Hepatocyte (in vitro differentiated cells): ENCODE results near the gene MRPL44. TPM values are rescaled to one million over a fixed set of nuclear protein-coding genes. Genes with fewer than 3 reads are reported as not detected.

Experiments
- DNase-seq: peaks from one replicate; pipeline ENCODE4 v3.0.0-alpha.2; 2016; ENCODE audit warnings: low spot score
- H2AFZ ChIP-seq: fragments of 200-600 bp; sonication (generic); 2 replicates; pipeline ENCODE4 v1.6.0; 2016; ENCODE audit warnings: antibody characterized with exemption, mild to moderate bottlenecking
- H3K27ac ChIP-seq: fragments of 200-600 bp; sonication (generic); 2 replicates; pipeline ENCODE4 v1.5.1; 2016; ENCODE audit warnings: mild to moderate bottlenecking
- H3K27me3 ChIP-seq: fragments of 200-600 bp; sonication (generic); 2 replicates; pipeline ENCODE4 v1.6.1; 2016
- H3K36me3 ChIP-seq: fragments of 200-600 bp; sonication (generic); replicated peaks from 2 replicates; pipeline ENCODE4 v1.5.1; 2016; ENCODE audit warnings: low read depth; ENCODE audit not compliant: insufficient read depth
- H3K4me1 ChIP-seq: fragments of 200-600 bp; sonication (generic); 2 replicates; pipeline ENCODE4 v1.5.1; 2016; ENCODE audit warnings: mild to moderate bottlenecking, moderate library complexity; ENCODE audit not compliant: insufficient read depth
- H3K4me2 ChIP-seq: fragments of 200-600 bp; sonication (generic); 2 replicates; pipeline ENCODE4 v1.6.0; 2016
- H3K4me3 ChIP-seq: fragments of 200-600 bp; sonication (generic); 2 replicates; pipeline ENCODE4 v1.5.1; 2016; ENCODE audit warnings: mild to moderate bottlenecking
- H3K79me2 ChIP-seq: fragments of 200-600 bp; sonication (generic); 2 replicates; pipeline ENCODE4 v1.6.0; 2017; ENCODE audit warnings: mild to moderate bottlenecking
- H3K9me2 ChIP-seq: fragments of 200-600 bp; sonication (generic); replicated peaks from 2 replicates; pipeline ENCODE4 v1.6.0; 2017; ENCODE audit warnings: mild to moderate bottlenecking; ENCODE audit not compliant: insufficient read depth
- H3K9me3 ChIP-seq: fragments of 200-600 bp; sonication (generic); 2 replicates; pipeline ENCODE4 v1.5.1; 2016; ENCODE audit warnings: low read depth, mild to moderate bottlenecking
- H4K20me1 ChIP-seq: fragments of 200-600 bp; sonication (generic); 2 replicates; pipeline ENCODE4 v1.6.0; 2016; ENCODE audit warnings: mild to moderate bottlenecking; ENCODE audit not compliant: insufficient read depth, poor library complexity, severe bottlenecking
- EZH2 ChIP-seq: fragments of 200-600 bp; sonication (generic); IDR thresholded peaks from 2 replicates; pipeline ENCODE4 v1.6.1; 2016; ENCODE audit warnings: antibody characterized with exemption, mild to moderate bottlenecking, borderline replicate concordance
- EZH2phosphoT487 ChIP-seq: fragments of 200-600 bp; sonication (generic); IDR thresholded peaks from one replicate; pipeline ENCODE4 v1.6.1; 2018; ENCODE audit warnings: antibody characterized with exemption, mild to moderate bottlenecking, low read depth, moderate library complexity; ENCODE audit not compliant: unreplicated experiment, severe bottlenecking
- WGBS: methylation state at CpG from one replicate; pipeline ENCODE4 v1.1.6; 2016; ENCODE audit warnings: low lambda C conversion rate; ENCODE audit errors: missing lambda C conversion rate; 5-methylcytosine and 5-hydroxymethylcytosine counted together
- polyA plus RNA-seq: library from polyadenylated mRNA; unstranded; fragments of >200 nt; fragmentation: Nextera tagmentation; extraction: Ambion mirVana; gene quantifications from 2 replicates; pipeline ENCODE4 v1.2.1, GENCODE V29; 2016
- total RNA-seq: library from RNA; depleted of rRNA; stranded (reverse); fragments of >200 nt; gene quantifications from 2 replicates; pipeline ENCODE4 v1.2.3, GENCODE V29; 2014
- TF ChIP-seq, protein P1 (sequence below): fragments of 200-600 bp; sonication (generic); IDR thresholded peaks from 2 replicates; pipeline ENCODE4 v1.5.1; 2016; ENCODE audit warnings: antibody characterized with exemption, mild to moderate bottlenecking; ENCODE audit not compliant: poor library complexity

Gene MRPL44
- total and polyA plus RNA-seq, 2 experiments from 2014 or later, result 29.0 to 46.5 TPM

DNA sequence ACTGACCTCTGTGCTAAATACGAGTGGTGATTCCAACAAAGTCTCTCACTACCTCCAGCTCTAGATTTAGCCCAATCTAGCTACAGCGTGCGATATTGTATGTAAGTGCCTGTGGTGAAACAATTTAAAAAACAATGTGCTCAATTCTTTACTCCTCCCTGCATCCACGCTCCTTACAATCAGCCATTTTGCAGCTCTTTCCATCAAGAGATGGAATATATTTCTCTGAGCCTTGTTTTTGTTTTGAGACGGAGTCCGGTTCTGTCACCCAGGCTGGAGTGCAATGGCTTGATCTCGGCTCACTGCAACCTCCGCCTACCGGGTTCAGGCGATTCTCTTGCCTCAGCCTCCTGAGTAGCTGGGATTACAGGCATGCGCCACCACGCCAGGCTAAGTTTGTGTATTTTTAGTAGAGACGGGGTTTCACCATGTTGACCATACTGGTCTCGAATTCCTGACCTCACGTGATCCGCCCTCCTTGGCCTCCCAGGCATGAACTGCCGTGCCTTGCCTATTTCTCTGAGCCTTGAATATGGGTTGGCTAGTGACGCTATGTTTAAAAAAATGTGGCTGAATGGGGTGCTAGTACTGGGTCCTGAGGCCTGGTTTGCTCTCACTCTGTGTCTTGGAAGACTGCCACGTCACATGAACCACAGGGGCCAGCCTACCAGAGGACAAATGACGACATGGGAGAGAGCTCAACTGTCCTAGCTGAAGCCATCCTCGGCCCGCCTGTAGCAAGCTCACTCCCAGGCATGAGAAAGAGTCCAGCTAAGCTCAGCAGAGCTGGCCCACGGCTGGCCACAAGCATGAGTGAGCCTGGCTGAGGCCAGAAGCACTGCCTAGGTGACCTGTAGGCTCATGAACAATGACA lies 26.9 kb upstream of the MRPL44 start:
- no peaks in the 10 kb centered on the region for H3K36me3 ChIP-seq
- no peaks in the 10 kb centered on the region for H3K9me3 ChIP-seq
- no peaks in the 10 kb centered on the region for H3K27me3 ChIP-seq
- peaks cover 88% of the 10 kb centered on the region for H3K79me2 ChIP-seq
- peak overlapping the region; percentile 57 for H3K27ac ChIP-seq
- peaks cover 42% of the 10 kb centered on the region for H4K20me1 ChIP-seq
- no peaks in the 10 kb centered on the region for H3K9me2 ChIP-seq
- TF ChIP-seq EZH2phosphoT487, result no peak
- TF ChIP-seq, protein P1, sequence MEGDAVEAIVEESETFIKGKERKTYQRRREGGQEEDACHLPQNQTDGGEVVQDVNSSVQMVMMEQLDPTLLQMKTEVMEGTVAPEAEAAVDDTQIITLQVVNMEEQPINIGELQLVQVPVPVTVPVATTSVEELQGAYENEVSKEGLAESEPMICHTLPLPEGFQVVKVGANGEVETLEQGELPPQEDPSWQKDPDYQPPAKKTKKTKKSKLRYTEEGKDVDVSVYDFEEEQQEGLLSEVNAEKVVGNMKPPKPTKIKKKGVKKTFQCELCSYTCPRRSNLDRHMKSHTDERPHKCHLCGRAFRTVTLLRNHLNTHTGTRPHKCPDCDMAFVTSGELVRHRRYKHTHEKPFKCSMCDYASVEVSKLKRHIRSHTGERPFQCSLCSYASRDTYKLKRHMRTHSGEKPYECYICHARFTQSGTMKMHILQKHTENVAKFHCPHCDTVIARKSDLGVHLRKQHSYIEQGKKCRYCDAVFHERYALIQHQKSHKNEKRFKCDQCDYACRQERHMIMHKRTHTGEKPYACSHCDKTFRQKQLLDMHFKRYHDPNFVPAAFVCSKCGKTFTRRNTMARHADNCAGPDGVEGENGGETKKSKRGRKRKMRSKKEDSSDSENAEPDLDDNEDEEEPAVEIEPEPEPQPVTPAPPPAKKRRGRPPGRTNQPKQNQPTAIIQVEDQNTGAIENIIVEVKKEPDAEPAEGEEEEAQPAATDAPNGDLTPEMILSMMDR, result no peak
- TF ChIP-seq EZH2, result no peak
- 75% methylated on average over 23 of the region's 23 CpGs for WGBS
- peak overlapping the region; percentile 43 for H3K4me2 ChIP-seq
- H2AFZ ChIP-seq, result no peak overlapping the region
- peak; percentile 54 for DNase-seq
- H3K4me3 ChIP-seq, result no peak overlapping the region
- peaks cover 14% of the 10 kb centered on the region for H3K4me1 ChIP-seq

DNA sequence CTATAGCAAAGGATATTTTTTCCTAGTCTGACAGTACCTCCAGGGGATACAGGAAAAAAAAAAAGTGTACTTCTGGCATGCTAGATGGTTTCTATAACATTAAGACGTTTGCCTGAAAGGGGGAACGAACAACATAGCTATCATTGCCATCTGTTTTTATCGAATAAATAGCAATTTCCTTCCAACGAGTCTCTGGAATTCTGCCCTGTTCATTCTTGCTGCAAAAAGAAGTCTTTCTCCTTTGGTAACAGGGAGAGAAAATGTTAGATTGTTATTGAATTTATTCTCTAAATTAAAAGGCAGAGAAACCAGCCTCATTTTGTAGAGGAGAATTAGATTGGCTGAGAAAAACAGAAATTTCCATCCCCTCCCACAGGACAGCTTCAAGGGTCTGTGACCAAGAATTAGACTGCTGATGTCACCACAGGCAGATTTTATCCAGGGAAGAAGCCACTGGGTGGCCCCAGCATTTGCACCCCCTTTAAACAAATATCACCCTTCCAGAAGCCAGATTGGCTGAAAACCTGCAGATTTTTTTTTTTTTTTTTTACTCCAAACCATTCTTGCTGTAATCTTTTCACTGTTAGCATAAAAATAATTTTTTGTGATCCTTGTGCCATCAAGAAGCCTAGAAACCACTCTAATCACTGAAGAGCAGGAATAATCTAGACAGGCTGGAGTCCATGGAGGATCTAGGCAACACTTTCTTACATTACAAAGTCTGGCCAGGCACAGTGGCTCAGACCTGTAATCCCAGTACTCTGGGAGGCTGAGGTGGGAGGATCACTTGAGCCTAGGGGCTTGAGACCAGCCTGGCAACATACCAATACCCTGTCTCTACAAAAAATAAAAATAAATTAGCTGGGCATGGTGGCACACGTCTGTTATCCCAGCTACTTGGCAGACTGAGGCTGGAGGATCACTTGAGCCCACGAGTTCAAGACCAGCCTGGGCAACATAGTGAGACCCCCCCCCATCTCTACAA lies 24.2 kb upstream of the MRPL44 start:
- peaks cover 24% of the 10 kb centered on the region for H3K4me1 ChIP-seq
- TF ChIP-seq EZH2, result no peak
- TF ChIP-seq EZH2phosphoT487, result no peak
- TF ChIP-seq, protein P1, result no peak
- no peaks in the 10 kb centered on the region for H3K9me2 ChIP-seq
- H3K4me2 ChIP-seq, result no peak overlapping the region
- DNase-seq, result no peak
- no peaks in the 10 kb centered on the region for H3K27me3 ChIP-seq
- no peak overlapping the region for H2AFZ ChIP-seq
- WGBS, result 66% methylated on average over 6 of the region's 6 CpGs
- H3K79me2 ChIP-seq, result peaks cover 88% of the 10 kb centered on the region
- no peak overlapping the region for H3K27ac ChIP-seq
- no peak overlapping the region for H3K4me3 ChIP-seq
- peaks cover 58% of the 10 kb centered on the region for H4K20me1 ChIP-seq
- H3K36me3 ChIP-seq, result no peaks in the 10 kb centered on the region
- no peaks in the 10 kb centered on the region for H3K9me3 ChIP-seq

DNA sequence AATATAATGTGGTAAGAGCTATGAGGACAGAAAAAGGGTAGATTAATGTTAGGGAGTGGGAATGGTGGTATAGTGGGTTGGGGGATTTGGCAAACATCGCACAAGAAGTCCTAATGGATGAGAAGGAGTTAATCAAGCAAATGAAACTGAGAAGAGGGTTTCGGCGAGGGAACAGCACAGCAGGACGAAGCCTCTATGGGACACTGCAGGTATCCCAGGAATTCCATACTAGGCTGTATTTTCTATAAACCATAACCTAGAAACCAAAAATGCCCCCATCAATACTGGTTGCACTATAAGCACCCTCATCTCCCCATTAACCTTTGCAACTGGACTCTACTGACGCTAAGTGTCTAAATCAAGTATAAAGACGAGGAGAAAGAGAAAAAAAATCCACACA lies 22.4 kb upstream of the MRPL44 start:
- peaks cover 51% of the 10 kb centered on the region for H4K20me1 ChIP-seq
- H3K4me2 ChIP-seq, result no peak overlapping the region
- H3K9me3 ChIP-seq, result no peaks in the 10 kb centered on the region
- no peak overlapping the region for H2AFZ ChIP-seq
- peaks cover 95% of the 10 kb centered on the region for H3K79me2 ChIP-seq
- no peak overlapping the region for H3K27ac ChIP-seq
- H3K27me3 ChIP-seq, result no peaks in the 10 kb centered on the region
- TF ChIP-seq, protein P1, result no peak
- no peak for TF ChIP-seq EZH2
- no peak for TF ChIP-seq EZH2phosphoT487
- H3K9me2 ChIP-seq, result no peaks in the 10 kb centered on the region
- DNase-seq, result no peak
- H3K4me3 ChIP-seq, result no peak overlapping the region
- H3K4me1 ChIP-seq, result peaks cover 23% of the 10 kb centered on the region
- no peaks in the 10 kb centered on the region for H3K36me3 ChIP-seq
- 78% methylated on average over 6 of the region's 6 CpGs for WGBS
